Measurements from ENCODE around the gene YARS1. TPM values are rescaled to one million over a fixed set of nuclear protein-coding genes. Genes with fewer than 3 reads are reported as not detected.
A peak's percentile ranks its signal among the peaks of the same experiment; 100 is the strongest.

Gene YARS1
- total RNA-seq, 1 donor: 137 TPM

DNA sequence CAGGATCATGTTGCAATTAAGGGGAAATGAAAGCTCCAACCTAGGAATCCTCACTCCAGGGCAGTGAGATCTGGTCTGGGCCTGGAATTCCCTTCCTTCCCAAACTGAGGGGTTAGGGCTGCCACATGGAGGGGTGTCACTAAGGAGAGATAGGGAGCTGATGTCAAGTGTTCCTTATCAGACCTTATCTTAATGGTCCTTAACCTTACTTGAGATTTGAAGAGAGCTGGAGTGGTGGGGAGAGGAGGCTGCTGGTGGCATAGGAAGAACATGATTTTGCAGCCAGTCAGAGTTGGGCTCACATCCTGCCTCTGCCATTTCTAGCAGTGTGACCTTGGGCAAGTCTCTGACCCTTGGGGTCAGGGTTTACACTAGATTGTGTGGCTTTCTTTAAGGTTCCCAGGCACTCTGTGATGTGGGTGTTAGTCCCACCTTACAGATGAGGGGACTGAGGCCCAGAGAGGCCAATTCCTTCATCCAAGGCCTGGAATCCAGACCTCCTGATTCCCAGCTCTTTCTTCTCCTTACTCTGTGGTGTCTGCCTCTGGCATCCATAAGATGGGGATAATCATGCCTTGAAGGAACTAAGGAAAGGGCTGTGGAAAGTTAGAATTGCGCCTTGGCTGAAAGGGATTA lies 58.2 kb downstream of the YARS1 start:
- H3K4me3 ChIP-seq (ENCODE audit: low read depth, low read length): no peak overlapping the region
- DNase-seq (ENCODE audit: low read depth): no peak

DNA sequence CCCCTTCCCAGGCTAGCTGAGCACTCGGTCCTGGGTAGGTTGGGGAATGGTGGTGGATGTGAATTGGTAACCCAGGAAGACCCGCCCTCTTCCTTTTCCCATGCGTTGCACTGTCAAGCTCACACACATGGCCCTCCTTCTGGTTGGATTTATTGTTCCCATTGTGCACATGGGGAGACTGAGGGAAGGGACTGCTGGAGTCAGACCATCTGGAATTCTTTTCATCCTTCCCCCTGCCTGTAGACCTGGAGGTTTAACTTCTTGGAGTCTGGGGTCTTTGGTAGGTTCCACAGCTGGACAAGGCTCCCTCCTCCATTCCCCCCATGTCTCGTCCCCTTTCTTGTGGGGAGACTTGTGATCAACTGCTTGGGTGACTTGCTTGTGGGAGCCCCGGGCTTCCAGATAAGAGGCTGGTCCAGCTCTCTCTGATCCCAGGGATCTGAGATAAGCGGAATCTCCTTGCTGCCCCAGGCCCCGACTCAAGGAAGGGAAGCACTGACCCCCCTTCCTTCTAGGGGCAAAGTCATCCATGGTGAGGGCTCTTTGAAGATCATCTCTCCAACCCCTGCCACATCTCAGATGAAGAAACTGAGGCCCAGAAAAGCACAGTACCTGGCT lies 58.9 kb downstream of the YARS1 start:
- DNase-seq (ENCODE audit: low read depth): no peak
- no peak overlapping the region for H3K4me3 ChIP-seq (ENCODE audit: low read depth, low read length)
- TF ChIP-seq, protein P1, sequence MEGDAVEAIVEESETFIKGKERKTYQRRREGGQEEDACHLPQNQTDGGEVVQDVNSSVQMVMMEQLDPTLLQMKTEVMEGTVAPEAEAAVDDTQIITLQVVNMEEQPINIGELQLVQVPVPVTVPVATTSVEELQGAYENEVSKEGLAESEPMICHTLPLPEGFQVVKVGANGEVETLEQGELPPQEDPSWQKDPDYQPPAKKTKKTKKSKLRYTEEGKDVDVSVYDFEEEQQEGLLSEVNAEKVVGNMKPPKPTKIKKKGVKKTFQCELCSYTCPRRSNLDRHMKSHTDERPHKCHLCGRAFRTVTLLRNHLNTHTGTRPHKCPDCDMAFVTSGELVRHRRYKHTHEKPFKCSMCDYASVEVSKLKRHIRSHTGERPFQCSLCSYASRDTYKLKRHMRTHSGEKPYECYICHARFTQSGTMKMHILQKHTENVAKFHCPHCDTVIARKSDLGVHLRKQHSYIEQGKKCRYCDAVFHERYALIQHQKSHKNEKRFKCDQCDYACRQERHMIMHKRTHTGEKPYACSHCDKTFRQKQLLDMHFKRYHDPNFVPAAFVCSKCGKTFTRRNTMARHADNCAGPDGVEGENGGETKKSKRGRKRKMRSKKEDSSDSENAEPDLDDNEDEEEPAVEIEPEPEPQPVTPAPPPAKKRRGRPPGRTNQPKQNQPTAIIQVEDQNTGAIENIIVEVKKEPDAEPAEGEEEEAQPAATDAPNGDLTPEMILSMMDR (IDR thresholded peaks at IDR 0.05; ENCODE audit: insufficient read depth, low read depth, low read length): no peak

More for the DNA sequence above, 58.2 kb downstream of the YARS1 start:
- TF ChIP-seq, protein P1 (IDR thresholded peaks at IDR 0.05; ENCODE audit: insufficient read depth, low read depth, low read length): no peak

DNA sequence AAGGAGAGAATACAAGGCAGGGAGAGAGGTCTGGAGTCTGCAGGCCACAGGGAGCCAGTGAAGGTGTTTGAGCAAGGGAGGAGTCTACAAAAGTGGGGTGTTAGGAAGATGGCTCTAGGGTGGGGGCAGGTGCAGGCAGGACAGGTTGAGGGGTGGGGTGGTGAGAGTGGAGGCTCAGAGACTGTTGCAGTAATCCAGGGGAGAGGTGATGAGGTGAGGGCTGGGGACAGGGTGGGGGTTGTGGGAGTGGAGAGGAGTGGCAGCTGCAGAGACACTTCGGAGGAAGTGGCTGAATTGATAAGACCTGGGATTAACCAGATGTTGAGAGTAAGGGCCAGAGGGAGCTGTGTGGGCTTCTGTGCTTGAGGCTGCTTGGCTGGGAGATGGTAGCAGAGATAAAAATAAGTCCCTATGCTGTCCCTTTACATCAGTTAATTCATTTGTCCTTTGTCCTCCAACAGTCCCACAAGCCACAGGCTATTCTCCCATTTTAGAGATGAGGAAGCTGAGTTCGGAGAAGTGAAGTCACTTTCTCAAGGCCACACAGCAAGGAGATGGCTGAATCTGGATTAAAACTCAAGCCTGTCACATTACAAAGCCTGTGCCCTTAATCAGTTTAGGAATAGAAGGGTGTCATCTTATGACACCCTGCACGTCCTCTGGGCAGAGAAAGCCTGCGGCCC lies 59.8 kb downstream of the YARS1 start:
- no peak for DNase-seq (ENCODE audit: low read depth)
- TF ChIP-seq, protein P1 (IDR thresholded peaks at IDR 0.05; ENCODE audit: insufficient read depth, low read depth, low read length): no peak
- no peak overlapping the region for H3K4me3 ChIP-seq (ENCODE audit: low read depth, low read length)

DNA sequence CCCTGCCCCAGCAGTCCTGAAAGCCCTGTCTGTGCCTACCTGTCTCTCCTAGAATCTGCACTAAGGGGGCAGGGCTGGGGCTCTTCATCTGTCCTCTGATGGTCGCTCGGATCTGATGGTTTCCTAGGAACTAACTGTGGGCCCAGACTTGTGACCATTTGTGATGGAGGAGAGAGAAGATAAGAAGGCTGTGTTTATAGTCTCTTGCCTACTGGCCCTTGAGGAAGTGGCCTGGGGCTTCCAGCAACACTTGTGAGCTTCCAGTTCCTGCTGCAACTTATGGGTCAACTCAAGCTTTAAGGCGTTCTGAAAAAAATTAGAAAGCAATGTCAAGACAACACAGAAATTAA lies 61.4 kb downstream of the YARS1 start:
- TF ChIP-seq, protein P1 (IDR thresholded peaks at IDR 0.05; ENCODE audit: insufficient read depth, low read depth, low read length): no peak
- no peak overlapping the region for H3K4me3 ChIP-seq (ENCODE audit: low read depth, low read length)
- DNase-seq (ENCODE audit: low read depth): no peak

DNA sequence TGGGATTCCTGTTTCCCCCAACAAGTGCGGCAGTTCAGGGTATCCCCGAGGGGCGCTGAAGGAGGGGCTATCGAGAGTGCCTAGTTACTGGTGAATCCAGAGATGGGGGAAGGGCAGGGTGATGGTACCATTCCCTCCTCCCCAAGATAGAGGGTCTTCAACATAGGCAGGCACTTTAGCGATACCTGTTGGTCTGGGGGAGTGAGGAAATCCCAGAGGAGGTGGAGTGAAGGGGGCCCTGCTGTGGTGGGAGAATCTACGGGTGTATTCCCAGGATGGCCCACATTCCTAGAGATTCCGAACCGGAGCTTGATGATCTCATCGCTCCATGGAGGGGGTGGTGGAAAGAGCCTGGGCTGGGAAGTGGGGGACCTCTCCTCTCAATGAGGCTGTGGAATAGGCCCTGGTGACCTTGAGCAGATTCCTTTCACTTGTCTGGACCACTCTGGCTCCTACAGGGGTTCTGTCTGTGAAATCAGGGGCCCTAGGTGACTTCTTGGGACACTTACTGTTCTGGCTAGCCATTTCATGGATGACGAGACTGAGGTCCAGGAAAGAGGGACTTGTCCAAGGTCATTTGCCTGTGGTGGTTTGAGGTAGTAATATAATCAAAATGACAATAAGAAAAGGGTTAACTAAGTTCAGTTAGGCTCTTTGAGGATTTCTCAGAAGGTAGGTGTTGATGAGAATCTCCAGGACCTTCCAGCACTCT lies 61.9 kb downstream of the YARS1 start:
- H3K4me3 ChIP-seq (ENCODE audit: low read depth, low read length): peak overlapping the region; percentile 64
- TF ChIP-seq, protein P1 (IDR thresholded peaks at IDR 0.05; ENCODE audit: insufficient read depth, low read depth, low read length): no peak
- no peak for DNase-seq (ENCODE audit: low read depth)

DNA sequence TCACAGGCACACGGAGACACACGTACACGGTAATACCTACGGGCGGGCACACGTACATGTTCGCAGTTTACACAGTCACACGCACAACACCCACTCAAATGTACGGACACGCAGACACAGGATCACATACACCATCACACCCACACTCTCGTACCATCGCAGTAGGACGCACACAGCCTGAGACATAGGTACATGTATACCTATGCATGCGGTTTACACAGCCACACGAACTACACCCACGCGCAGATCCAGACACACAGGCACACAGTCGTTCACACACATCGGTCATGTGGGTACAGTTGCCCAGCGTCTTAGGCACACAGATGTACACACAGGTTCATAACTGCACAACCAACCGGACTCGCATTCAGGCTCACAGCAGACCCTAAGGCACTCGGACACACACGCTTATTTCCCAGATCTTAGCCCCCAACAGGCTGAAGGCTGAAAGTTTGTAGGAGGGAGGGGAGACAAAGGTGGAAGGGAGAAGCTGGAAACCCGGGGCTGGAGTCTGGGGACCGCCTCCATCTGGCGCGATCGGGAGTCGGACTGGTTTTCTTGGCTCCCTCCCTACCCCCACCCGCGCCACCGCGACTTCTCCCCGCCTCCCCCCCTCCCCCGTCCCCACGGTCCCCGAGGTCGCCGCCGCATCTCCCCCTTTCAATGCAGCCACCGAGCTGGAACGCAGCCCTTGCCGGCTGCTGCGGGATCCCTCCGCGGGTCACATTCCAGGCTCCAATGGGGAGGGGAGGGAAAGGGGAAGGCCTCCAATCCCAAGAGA lies 62.7 kb downstream of the YARS1 start:
- peak overlapping the region; percentile 64 for H3K4me3 ChIP-seq (ENCODE audit: low read depth, low read length)
- no peak for DNase-seq (ENCODE audit: low read depth)
- TF ChIP-seq, protein P1 (IDR thresholded peaks at IDR 0.05; ENCODE audit: insufficient read depth, low read depth, low read length): no peak
